Measurements from ENCODE around the gene ADAMTS15.

ADAMTS15 gene

GRCh38 chr11:130514851-130515250, 66.4 kb downstream of the ADAMTS15 start:
- DNase-seq (ENCODE audit: low read depth) = no peak

GRCh38 chr11:130515829-130516553, 67.5 kb downstream of the ADAMTS15 start:
- no peak for DNase-seq (ENCODE audit: low read depth)

- no peak for DNase-seq (ENCODE audit: low read depth)
Observed at GRCh38 chr11:130516554-130517505, 68.4 kb downstream of the ADAMTS15 start.

GRCh38 chr11:130518164-130518680, 69.8 kb downstream of the ADAMTS15 start:
- DNase-seq (ENCODE audit: low read depth) = no peak

- no peak for DNase-seq (ENCODE audit: low read depth)
Observed at GRCh38 chr11:130519128-130519932, 70.9 kb downstream of the ADAMTS15 start.

GRCh38 chr11:130520271-130520671, 71.8 kb downstream of the ADAMTS15 start:
- no peak for DNase-seq (ENCODE audit: low read depth)

GRCh38 chr11:130522284-130522961, 74.0 kb downstream of the ADAMTS15 start:
- DNase-seq (ENCODE audit: low read depth) = peak; percentile 94

- no peak for DNase-seq (ENCODE audit: low read depth)
Observed at GRCh38 chr11:130523166-130523565, 74.7 kb downstream of the ADAMTS15 start.

GRCh38 chr11:130523609-130524008, 75.2 kb downstream of the ADAMTS15 start:
- peak; percentile 92 for DNase-seq (ENCODE audit: low read depth)

GRCh38 chr11:130524132-130524790, 75.8 kb downstream of the ADAMTS15 start:
- no peak for DNase-seq (ENCODE audit: low read depth)

GRCh38 chr11:130525307-130525706, 76.9 kb downstream of the ADAMTS15 start:
- no peak for DNase-seq (ENCODE audit: low read depth)
